Measurements from ENCODE around the gene SLC23A2.
"Not testable (repeated sequence)": the region's sequence is repeated elsewhere in the genome, so short reads cannot be mapped to it uniquely, and the experiment has no call there.

SLC23A2 gene

GRCh38 chr20:5024982-5025381 is 23.7 kb upstream of the SLC23A2 start:
- Histone ChIP-seq H3K4me3 (ENCODE audit: low read length) (no peak overlapping the region), H3K27me3 (ENCODE audit: control insufficient read depth, low read length) (no peaks in the 10 kb centered on the region), H3K9me2 (replicated peaks; ENCODE audit: control insufficient read depth, low read length) (no peaks in the 10 kb centered on the region), H3K27ac (ENCODE audit: low read depth, low read length) (no peak overlapping the region), H4K20me1 (ENCODE audit: control insufficient read depth, insufficient read depth, low read depth, low read length) (no peaks in the 10 kb centered on the region), H3K9me3 (ENCODE audit: control insufficient read depth, insufficient read depth, low read length) (no peaks in the 10 kb centered on the region), H3K4me1 (ENCODE audit: control insufficient read depth, low read length) (peaks cover 2% of the 10 kb centered on the region), H3K4me2 (ENCODE audit: low read length) (no peak overlapping the region), H3K36me3 (ENCODE audit: control insufficient read depth, low read length) (no peaks in the 10 kb centered on the region), H3F3A (ENCODE audit: control insufficient read depth, insufficient read depth) (no peaks in the 10 kb centered on the region), H3K79me2 (ENCODE audit: control insufficient read depth, low read length) (no peaks in the 10 kb centered on the region)
- TF ChIP-seq CTCF (IDR thresholded peaks at IDR 0.05; ENCODE audit: low read depth, low read length, poor library complexity, severe bottlenecking) (no peak), EZH2phosphoT487 (IDR thresholded peaks at IDR 0.05; ENCODE audit: borderline replicate concordance, low read length) (no peak)

GRCh38 chr20:5024103-5024502 is 22.8 kb upstream of the SLC23A2 start:
- Histone ChIP-seq H3K9me3 (ENCODE audit: control insufficient read depth, insufficient read depth, low read length) (no peaks in the 10 kb centered on the region), H3K27me3 (ENCODE audit: control insufficient read depth, low read length) (no peaks in the 10 kb centered on the region), H3F3A (ENCODE audit: control insufficient read depth, insufficient read depth) (no peaks in the 10 kb centered on the region), H4K20me1 (ENCODE audit: control insufficient read depth, insufficient read depth, low read depth, low read length) (no peaks in the 10 kb centered on the region), H3K79me2 (ENCODE audit: control insufficient read depth, low read length) (no peaks in the 10 kb centered on the region), H3K36me3 (ENCODE audit: control insufficient read depth, low read length) (no peaks in the 10 kb centered on the region), H3K4me1 (ENCODE audit: control insufficient read depth, low read length) (no peaks in the 10 kb centered on the region), H3K27ac (ENCODE audit: low read depth, low read length) (no peak overlapping the region), H3K4me3 (ENCODE audit: low read length) (no peak overlapping the region), H3K9me2 (replicated peaks; ENCODE audit: control insufficient read depth, low read length) (no peaks in the 10 kb centered on the region), H3K4me2 (ENCODE audit: low read length) (no peak overlapping the region)
- TF ChIP-seq EZH2phosphoT487 (IDR thresholded peaks at IDR 0.05; ENCODE audit: borderline replicate concordance, low read length), result no peak
- no peak for TF ChIP-seq CTCF (IDR thresholded peaks at IDR 0.05; ENCODE audit: low read depth, low read length, poor library complexity, severe bottlenecking)

GRCh38 chr20:5023171-5023570 is 21.9 kb upstream of the SLC23A2 start:
- not testable (repeated sequence) for H4K20me1 ChIP-seq (ENCODE audit: control insufficient read depth, insufficient read depth, low read depth, low read length); H3K36me3 ChIP-seq (ENCODE audit: control insufficient read depth, low read length); H3F3A ChIP-seq (ENCODE audit: control insufficient read depth, insufficient read depth); H3K27me3 ChIP-seq (ENCODE audit: control insufficient read depth, low read length); H3K27ac ChIP-seq (ENCODE audit: low read depth, low read length); H3K4me1 ChIP-seq (ENCODE audit: control insufficient read depth, low read length); H3K79me2 ChIP-seq (ENCODE audit: control insufficient read depth, low read length); H3K4me3 ChIP-seq (ENCODE audit: low read length); H3K4me2 ChIP-seq (ENCODE audit: low read length); H3K9me3 ChIP-seq (ENCODE audit: control insufficient read depth, insufficient read depth, low read length); H3K9me2 ChIP-seq (replicated peaks; ENCODE audit: control insufficient read depth, low read length)

- no peak for TF ChIP-seq EZH2phosphoT487 (IDR thresholded peaks at IDR 0.05; ENCODE audit: borderline replicate concordance, low read length)
- no peak for TF ChIP-seq CTCF (IDR thresholded peaks at IDR 0.05; ENCODE audit: low read depth, low read length, poor library complexity, severe bottlenecking)
- no peaks in the 10 kb centered on the region for H3K36me3 ChIP-seq (ENCODE audit: control insufficient read depth, low read length)
- H3F3A ChIP-seq (ENCODE audit: control insufficient read depth, insufficient read depth), result no peaks in the 10 kb centered on the region
- H3K4me1 ChIP-seq (ENCODE audit: control insufficient read depth, low read length), result no peaks in the 10 kb centered on the region
- H3K27me3 ChIP-seq (ENCODE audit: control insufficient read depth, low read length), result no peaks in the 10 kb centered on the region
- H3K9me2 ChIP-seq (replicated peaks; ENCODE audit: control insufficient read depth, low read length), result no peaks in the 10 kb centered on the region
- no peak overlapping the region for H3K27ac ChIP-seq (ENCODE audit: low read depth, low read length)
- no peak overlapping the region for H3K4me3 ChIP-seq (ENCODE audit: low read length)
- no peaks in the 10 kb centered on the region for H3K79me2 ChIP-seq (ENCODE audit: control insufficient read depth, low read length)
- no peak overlapping the region for H3K4me2 ChIP-seq (ENCODE audit: low read length)
- no peaks in the 10 kb centered on the region for H4K20me1 ChIP-seq (ENCODE audit: control insufficient read depth, insufficient read depth, low read depth, low read length)
- H3K9me3 ChIP-seq (ENCODE audit: control insufficient read depth, insufficient read depth, low read length), result no peaks in the 10 kb centered on the region
Observed at GRCh38 chr20:5020760-5021159, 19.4 kb upstream of the SLC23A2 start.
